GM18867 (cell line): ENCODE measurements around the gene SLC26A9.

Experiments
- ATAC-seq: cut with Tn5 transposase; IDR thresholded peaks from one replicate; pipeline ENCODE4 v1.9.1; 2021; ENCODE audit warnings: mild to moderate bottlenecking, moderate library complexity; ENCODE audit not compliant: unreplicated experiment

SLC26A9 gene

DNA sequence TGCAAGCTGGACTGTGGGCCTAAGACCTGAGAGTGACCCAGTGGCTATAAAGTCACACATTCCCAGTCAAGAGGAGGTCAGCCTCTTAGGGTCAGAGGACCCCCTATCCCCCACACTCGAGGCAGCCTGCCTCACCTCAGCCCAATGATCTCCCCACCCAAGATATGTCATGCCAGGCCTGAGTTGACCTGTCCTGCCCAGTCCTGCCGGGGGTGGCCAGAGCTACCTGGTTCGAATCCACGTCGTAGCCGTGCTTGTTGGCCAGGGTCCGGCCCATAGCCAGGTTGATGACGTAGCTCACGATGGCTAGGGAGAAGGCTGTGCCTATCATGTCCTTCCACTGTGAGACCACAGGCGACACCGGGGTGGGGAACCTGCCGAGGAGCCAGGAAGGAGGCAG lies 15.6 kb downstream of the SLC26A9 start:
- ATAC-seq = no peak

DNA sequence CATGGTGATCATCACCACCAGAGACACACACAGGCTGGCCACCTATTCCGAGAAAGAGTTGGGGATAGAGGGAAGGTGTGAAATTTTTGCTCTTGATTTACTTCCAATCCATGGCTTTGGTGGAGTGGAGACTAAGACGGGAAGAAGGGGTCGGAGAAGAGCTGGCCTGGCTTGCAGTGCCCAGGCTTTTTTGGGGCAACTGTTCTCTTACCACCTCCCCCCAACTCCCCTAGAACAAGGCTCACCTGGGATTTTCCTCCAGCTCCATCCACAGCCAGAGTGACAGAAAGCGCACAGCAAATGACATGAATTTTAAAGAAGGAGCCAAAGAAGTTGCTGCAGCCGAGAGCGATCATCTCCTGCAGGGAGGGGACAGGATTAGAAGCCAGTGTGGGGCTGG lies 16.0 kb downstream of the SLC26A9 start:
- no peak for ATAC-seq

DNA sequence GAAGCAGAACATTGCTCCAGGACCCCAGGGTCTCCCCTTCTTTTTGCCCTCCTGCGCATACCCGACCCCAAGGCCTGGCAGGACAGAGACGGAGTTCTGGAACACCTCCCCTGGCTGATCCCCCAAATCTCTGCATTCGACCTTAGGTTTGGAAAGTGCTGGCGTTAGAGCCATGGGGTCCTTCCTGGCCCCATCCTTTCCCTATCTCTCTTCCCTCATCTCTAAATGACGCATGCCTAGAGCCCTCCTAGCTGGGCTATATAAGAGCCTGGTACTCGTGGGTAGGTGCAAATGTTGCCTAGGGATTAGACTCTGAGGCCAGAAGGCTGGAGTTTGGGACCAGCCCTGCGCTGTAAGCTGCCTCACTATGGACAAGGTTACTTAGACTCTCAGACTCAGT lies 16.6 kb downstream of the SLC26A9 start:
- no peak for ATAC-seq

DNA sequence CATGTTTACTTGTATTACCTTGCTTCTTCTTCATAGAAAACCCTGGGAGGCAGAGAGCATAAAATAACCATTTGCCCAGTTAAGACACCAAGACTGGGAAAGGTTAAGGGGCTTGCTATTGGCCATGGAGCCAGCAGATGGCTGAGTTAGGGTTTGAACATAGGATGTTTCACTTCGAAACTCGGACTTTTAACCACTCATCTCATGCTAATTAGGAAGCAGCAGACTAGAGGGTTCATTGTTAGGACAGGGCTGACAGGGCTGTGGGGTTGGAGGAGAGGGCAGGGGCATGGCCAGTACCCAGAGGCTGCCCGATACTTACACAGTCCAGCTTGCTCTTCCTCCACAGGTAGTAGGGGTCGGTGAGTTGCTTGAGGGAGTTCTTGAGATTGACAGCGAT lies 17.0 kb downstream of the SLC26A9 start:
- ATAC-seq = no peak

DNA sequence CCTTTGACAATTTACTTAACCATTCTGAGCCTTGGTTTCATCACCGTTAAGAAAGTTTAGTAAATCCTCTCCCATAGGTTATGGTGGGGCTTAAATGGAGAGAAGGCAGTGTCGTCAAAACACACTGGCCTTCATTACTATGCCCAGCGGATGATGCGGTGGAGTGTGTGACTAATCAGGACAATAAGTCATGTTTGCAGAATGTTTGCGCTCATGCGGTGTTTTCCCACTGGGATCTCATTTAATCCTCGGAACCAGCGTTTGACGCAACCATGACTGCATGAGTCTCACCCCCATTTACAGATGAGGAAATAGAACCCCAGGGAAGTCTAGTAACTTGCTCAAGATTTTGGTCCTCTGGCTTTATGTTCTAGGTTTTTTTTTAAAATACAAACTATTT lies 17.5 kb downstream of the SLC26A9 start:
- ATAC-seq = no peak

DNA sequence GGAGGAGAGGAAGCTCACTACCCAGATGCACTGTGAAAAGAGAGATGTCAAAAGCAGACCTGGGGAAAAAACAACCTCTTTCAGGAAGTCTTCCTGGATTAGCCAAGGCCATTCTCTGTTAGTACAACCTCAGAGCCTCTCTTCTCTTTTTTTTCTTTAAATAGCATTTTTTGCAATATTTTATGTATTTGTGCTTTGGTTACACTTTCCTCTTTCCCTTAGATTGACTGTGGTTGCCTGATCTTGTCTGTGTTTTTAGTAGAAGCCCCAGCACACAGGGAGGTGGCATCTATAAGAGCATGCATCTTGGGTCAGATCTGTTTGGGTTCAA lies 18.8 kb downstream of the SLC26A9 start:
- no peak for ATAC-seq

DNA sequence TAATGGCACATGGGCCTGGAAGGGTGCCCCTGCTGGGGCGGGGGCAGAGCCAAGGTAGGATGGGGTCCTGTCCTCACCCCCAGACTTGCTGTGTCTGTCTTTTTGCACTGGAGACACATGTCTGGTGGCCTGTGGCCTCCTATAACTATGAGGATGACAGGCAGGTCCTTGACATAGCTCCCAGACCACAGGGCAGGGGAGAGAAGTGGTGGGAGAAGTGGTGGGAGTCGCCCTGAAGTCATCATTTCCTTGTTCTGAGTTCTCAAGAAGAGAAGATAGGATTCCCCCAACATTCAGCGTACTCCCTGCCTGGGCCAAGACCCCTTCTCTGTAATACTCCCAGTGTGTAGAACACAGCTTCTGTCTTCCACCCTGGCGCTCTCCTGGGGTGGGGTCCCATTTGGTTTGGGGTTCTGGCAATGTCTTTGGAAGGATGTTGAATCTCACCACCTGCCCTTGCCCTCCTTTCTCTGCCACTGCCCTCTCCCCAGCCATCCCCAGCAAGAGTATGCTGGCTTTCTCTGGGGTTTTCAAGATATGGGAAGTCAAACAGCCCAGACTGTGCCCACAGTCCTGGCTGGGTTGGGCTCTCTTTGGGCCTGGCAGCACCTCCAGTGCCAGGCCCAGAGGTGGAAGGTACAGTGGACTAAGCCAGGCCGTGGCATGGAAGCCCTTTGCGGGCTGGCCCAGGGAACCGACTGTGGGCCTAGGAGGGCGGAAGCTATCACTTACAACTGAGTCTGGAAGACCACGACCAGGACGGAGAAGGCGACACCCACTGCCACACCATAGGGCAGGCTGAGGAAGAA lies 19.4 kb downstream of the SLC26A9 start:
- no peak for ATAC-seq

DNA sequence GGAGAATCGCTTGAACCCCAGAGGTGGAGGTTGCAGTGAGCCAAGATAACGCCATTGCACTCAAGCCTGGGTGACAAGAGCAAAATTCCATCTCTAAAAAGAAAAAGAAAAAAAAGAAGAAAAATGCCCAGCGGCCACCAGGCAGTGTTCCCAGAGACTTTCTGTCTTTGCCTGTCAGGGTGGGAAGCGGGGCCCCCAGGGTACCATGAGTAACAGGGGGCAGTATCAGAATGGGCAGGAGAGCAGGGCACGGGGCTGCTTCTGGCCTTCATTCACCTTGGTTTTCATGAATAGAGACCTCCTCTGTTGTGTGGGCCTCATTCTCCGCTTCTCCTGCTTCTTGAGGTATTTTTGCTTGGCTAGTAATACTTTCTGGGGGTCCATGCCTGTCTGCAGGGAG lies 20.4 kb downstream of the SLC26A9 start:
- no peak for ATAC-seq

DNA sequence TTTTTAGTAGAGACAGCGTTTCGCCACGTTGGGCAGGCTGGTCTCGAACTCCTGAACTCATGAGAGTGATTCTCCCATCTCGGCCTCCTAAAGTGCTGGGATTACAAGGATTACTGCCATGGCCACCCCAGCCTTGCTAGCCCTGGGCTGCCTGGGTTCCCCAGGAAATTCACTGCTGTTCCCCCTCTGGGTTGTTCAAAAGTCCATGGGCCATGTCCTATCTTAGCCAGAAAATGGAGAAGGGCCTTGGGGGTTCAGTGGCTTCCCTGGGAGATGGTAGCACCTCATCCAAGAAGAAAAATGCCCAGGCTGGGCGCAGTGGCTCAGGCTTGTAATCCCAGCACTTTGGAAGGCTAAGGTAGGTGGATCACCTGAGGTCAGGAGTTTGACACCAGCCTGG lies 20.9 kb downstream of the SLC26A9 start:
- ATAC-seq = no peak

DNA sequence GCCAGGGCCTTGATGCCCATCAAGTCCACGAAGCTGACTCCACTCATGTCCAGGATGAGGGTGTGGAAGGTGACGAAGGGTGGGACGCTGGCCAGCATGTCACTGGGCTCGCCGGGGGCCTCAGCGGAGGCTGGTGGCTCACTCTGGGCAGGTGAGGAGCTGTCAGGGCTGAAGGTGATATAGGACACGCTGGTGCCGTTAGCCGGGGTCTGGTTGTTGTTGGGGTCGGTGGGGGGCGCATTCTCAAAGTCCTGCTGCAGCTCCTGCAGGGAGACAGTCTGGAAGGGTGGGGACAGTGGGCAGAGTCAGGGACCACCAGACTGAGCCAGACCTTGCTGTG lies 21.7 kb downstream of the SLC26A9 start:
- no peak for ATAC-seq

DNA sequence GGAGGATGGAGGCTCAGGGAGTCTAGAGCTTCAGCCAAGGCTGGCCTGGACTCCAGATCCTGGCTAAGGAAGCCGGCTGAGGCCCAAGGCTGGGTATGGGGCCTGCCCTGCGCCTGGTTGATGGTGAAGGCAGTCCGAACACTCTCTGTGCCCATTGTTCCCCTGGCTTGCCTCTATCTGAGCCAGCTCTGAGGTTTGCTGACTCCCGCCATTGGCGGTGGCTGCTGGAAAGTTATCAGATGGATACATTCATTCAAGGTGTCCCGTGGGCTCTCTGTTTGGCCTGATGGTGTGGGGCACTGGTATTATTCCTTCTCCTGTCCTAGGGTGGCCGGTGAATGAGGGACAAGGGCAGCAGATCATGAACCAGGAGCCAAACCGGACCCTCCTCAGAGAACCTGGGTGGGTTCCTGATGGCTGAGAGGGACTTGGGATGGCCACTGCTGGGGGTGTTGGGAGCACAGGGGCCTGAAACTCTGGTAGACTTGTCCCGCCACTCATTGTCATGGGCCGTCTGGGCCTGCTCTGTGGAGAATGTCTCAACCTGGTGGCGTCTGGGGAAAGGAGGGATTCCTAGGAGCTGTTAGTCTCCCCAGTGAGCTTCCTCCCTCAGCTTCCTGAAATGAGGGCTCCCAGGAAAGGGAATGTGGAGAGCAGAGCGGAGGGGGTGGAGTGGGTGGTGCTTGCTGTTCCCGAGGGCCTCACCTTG lies 22.2 kb downstream of the SLC26A9 start:
- ATAC-seq = no peak

DNA sequence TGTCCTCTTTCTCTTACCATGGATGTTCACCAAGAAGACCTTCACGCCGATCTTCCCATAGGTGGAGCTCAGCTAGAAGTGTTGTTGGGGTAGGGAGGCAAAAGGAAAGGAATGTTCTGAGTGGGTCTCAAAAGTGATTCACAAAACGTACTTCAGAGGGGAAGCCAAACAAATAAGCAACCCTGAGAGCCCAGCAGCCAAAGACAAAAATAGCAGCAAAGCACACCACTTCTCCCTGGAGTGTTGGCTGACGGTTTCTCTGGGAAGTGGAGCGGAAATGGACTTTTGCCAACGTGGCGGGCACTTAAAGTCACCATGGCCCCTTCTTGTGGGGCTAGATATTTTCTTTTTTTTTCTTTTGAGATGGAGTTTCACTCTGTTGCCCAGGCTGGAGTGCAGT lies 23.1 kb downstream of the SLC26A9 start:
- ATAC-seq = no peak

DNA sequence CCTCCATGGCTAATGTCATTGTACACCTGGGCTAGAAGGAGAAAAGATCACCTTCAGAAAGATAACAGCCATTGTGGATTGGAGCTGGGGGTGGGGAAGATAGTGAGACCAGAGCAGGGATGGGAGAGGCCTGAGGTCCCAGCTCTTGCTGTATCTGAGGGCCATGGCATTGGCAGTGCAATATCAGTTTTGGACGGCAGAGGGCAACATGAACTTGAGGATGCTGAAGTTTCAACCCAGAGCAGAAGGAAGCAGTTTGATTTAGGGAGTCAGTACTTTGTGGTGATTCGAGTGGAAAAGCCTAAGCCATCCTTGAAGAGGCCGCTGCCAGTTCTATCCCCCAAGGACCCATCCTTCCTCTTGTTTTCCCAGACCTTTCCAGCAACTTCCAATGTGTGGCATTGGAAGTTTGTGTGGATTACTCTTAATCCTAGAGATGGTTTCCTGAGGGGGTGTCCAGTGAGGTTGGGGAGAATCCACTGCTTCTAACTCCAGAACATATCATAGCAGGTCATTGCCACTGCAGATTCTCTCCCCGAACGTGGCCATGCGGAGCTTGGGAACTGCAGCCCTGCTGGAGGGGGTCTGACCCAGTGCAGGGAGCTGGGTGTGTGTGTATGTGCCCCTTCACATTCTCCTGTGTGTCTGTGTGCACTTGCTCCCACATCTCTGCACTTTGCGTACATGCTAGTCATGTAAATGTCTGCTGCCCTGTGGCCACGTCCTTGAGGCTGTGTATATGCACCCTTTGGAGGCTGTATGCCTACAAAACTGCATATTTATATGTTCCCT lies 24.1 kb downstream of the SLC26A9 start:
- ATAC-seq = no peak

DNA sequence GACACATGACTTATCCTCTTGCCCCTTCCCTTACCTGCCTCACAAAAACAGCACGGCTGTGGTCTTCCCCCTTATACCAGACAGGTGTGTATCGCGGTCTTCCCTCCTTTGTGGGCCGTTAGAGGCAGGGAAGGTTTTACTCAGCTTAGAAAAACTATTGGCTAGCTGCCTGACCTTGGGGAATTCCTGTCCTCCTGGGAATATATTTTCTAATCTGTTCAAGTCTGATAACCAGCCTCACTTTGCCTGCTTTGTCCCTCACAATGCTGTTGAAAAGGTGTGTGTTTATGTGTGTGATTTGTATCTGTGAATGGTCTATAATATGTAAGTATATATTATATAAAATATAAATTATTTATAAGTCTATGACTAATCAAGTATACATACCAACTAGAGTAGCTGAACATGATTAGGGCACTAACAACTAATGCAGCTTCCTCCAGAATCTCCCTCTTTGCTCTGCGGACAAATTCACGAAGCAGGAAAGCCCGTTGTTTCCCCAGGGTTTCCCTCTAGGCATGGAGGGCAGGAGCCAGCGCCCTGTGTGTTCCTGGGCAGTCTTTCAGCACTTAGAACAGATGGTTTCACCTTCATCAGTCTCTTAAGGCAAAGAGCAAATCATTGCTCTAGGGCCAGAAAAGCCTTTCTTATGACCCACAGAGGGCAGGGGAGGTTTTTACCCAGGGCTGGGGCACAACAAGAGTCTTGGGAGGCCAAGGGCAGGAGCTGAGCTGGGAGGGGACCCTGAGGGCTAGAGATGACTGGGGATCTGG lies 25.6 kb downstream of the SLC26A9 start:
- ATAC-seq = no peak

DNA sequence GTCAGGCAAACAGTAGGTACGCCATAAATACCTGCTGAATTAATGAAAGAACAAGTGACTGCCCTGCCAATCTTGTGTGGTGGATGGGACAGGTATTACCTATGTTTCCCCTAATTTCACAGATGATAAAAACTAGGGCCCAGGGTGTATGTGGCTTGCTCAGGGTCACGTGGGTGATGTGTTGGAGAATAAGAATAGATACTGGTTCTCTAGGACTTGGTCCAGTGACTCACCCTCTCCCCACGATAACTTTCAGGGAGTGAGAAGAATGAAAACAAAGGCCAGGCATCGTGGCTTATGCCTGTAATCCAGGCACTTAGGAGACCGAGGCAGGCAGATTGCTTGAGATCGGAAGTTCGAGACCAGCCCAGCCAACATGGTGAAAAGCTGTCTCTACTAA lies 26.7 kb downstream of the SLC26A9 start:
- ATAC-seq = no peak

DNA sequence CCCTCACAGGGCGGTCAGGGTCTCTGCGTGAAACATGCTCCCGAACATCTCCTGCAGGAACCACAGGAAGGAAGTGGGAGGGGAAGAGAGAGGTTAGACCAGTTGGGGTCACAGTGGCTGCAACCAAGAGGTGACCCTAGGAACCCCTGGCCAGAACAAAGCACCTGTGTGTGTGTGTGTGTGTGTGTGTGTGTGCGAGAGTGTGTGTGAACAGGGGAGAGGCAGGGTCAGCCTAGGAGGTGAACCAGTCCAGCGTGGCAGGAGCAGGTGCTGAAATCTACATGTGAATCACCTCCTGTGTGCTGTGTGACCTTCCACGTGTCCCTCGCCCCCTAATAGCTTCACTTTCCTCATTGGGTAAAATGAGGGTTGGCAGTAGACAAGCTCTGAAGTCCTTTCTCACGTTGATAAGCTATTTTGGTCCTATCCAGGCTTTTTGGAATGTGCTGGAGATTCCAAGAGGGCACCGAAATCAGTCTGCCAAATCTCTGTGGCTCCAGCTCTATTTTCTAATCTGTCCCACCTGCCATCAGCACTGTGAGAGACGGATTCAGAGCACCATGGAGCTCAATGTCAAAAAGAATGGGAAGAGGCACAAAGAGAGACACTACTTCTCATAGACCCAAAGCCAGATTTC lies 27.8 kb downstream of the SLC26A9 start:
- ATAC-seq = no peak

DNA sequence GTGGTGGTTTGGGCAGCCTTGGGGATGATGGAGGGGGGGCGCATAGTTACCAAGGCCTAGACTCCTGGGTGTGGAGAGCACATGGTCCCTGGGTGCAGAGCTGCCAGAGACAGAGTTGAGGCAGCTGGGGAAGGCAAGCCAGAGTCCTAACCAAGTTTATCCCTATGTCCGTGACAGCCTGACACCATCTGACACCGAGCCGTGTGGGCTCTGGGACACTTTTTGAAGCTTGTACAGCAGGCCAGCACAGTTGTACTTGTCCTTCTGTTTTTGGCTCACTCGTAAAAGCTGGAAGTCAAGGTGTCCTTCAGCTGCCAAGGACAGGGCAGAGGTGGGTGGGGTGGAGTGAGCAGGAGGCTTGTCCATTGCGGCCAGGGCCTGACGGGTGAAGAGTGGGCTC lies 28.5 kb downstream of the SLC26A9 start:
- no peak for ATAC-seq

DNA sequence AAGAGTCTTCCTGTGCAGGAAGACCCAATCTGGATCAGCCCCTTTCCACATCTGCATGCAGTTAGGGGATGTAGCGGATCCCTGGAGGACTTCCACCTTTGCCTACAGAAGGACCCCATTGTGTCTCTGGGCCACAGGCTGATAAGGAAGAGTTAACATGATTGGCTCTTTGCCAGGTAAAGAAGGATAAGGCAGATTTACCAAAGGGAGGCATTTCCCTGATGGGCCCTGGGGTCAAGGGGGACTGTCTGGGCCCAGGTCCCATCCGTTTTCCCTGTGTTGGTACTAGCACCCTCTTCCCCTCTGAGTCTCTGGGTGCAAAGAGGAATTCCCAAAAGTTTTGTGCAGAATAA lies 29.1 kb downstream of the SLC26A9 start:
- no peak for ATAC-seq

DNA sequence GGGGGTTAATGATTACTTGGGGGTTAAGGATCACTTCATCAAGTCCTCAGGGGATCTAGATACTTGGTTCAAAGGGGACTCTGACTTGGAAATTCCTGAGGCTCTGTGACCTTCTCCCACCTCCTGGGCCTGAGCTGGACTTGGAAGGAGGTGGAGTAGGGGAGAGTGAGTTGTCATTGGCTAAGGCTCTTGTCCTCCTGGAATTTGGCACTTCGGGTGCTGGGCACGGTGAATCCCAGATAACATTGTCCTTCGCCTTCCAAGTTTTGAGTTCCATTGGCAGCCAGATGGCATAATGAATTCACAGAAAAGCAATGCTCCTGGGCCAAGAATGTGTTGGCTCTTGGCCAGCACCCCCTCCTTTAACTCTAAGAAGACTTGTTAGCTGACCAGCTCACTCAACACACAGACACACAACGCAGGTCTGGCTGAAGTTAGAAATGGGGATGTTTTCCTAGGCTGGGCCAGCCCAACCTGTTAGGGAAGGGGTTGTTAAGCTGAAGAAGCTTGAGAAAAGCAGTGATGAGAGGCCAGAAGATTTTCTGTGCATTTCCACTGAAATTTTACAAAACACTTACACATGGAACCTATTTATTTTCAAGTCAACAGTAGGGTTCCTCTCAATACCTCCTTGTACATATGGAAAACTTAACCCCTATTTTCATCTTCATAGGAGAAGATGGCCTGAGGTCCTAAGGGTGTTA lies 29.7 kb downstream of the SLC26A9 start:
- no peak for ATAC-seq

DNA sequence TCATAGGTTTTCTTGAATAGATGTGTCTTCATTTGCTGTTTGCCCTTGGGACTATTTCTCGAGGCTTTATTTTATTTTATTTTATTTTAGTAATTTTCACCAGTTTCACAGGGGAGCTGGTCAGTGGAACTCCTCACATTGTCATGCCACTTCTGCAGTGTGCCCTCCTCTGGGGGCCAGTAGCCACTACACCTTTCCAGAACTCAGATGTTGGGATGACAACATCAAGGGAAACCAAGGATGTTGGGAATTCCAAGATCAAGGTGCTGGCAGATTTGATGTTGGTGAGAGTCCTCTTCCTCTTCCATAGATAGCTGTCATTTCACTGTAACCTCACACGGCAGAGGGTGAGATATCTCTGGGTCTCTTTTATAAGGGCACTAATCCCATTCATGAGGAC lies 35.5 kb downstream of the SLC26A9 start:
- ATAC-seq = no peak
